ENCODE measurements around the gene PTPRZ1. TPM values are rescaled to one million over a fixed set of nuclear protein-coding genes. Genes with fewer than 3 reads are reported as not detected.
A peak's percentile ranks its signal among the peaks of the same experiment; 100 is the strongest.

Gene PTPRZ1
- polyA plus RNA-seq = 20.6 TPM
- long read RNA-seq, donor 1, partial matches to known transcripts = 0 of 1 reads
- long read RNA-seq, donor 1, other reads (novel, unspliced or antisense) = 0 of 1 reads
- long read RNA-seq, donor 2 = 0 reads
- long read RNA-seq, donor 3 = 0 reads
- long read RNA-seq, donor 4 = 0 reads
- long read RNA-seq, donor 5 = 0 reads
- long read RNA-seq, donor 6 = 0 reads
- long read RNA-seq, donor 7 = 0 reads
- long read RNA-seq, donor 8 = 0 reads
- long read RNA-seq, donor 9 = 0 reads
- long read RNA-seq, donor 10 = 0 reads
- long read RNA-seq, donor 11 = 0 reads

DNA sequence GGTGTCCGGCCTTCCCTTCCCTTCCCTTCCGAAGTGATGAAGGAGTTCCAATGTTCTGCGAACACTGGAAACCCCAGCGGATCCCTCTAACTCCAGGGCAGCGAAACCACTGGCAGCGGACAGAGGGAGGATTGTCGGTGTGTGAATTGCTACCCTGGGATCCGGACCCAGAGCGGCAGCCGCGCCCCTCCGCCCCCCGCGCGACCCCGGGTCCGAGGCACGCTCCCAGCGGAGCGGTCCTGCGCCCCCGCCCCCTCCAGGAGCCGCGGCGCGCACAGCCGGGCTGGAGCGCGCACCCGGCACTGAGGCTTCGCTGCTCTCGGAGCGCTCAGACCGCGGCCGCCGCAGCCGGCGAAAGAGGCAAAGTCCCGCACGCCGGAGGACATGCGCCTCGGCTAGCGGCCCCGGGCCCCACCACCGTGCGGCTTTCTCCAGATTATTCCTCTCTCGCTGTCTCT is at the start of gene PTPRZ1:
Gene PTPRZ1 (plus strand): TSS at position 331 of the 458 bp plus-strand sequence. CDS start 339 bp downstream, outside the sequence.
- Histone ChIP-seq H3K27me3 (ENCODE audit: control insufficient read depth, insufficient read depth, low read length) (peaks cover 54% of the 10 kb centered on the region), H3K4me1 (ENCODE audit: control insufficient read depth, insufficient read depth, low read length) (no peaks in the 10 kb centered on the region), H3K9me3 (ENCODE audit: control insufficient read depth, low read depth, low read length) (no peaks in the 10 kb centered on the region), H3K4me3 (ENCODE audit: low read length) (peak within 1 kb of the TSS; percentile 49), H3K36me3 (ENCODE audit: control insufficient read depth, insufficient read depth, low read length) (no peaks in the 10 kb centered on the region), H3K27ac (ENCODE audit: low read length) (no peak within 1 kb of the TSS)
- no CpG with 5 or more reads among the region's 49 CpGs for WGBS (ENCODE audit: insufficient coverage, low lambda C conversion rate)
- peak; percentile 29 to 69 for DNase-seq

DNA sequence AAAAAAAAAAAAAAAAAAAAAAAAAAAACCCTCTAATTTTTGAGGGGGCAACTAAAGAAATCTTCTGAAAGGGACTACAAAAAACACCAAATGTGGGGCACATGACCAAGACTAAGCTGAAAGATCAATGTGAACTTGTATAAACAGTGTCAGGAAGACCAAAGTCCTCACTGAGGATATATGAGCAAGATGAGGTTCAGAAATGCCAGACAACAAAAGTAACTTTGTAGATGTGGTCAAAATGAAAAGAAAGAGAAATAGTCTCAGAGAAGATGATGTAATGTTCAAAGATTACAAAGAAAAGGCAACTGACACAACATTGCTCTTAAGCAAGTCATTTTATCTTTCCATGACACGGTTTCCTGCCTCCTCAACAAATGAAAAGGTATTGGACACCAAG is 48.7 kb upstream of the PTPRZ1 start:
- DNase-seq = peak in 1 of 2 donors; percentile 23
- H3K27me3 ChIP-seq (ENCODE audit: control insufficient read depth, insufficient read depth, low read length) = no peaks in the 10 kb centered on the region
- no peaks in the 10 kb centered on the region for H3K36me3 ChIP-seq (ENCODE audit: control insufficient read depth, insufficient read depth, low read length)
- WGBS (ENCODE audit: insufficient coverage, low lambda C conversion rate) = no CpG with 5 or more reads among the region's 1 CpG
- no peak overlapping the region for H3K27ac ChIP-seq (ENCODE audit: low read length)
- H3K4me3 ChIP-seq (ENCODE audit: low read length) = no peak overlapping the region
- H3K9me3 ChIP-seq (ENCODE audit: control insufficient read depth, low read depth, low read length) = no peaks in the 10 kb centered on the region
- no peaks in the 10 kb centered on the region for H3K4me1 ChIP-seq (ENCODE audit: control insufficient read depth, insufficient read depth, low read length)

DNA sequence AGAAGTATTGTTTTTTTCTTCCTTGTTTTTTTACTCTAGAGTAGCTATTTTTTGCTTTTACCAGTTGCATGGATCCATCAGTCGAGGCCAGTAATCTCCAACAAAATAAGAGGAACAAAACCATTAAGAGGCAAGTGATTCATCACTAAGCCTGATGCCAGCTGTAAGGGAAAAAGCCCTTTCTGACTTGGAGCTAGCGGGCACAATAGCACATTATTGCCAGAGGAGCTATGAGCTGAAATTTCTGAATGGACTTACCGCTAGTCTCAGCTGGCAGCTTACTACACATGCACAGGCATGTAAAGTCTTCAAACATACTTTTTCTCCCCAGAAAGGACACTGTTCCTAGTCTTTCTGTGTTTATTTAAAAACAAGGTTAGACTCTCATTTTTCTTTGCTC is 41.6 kb upstream of the PTPRZ1 start:
- no peaks in the 10 kb centered on the region for H3K4me1 ChIP-seq (ENCODE audit: control insufficient read depth, insufficient read depth, low read length)
- H3K27me3 ChIP-seq (ENCODE audit: control insufficient read depth, insufficient read depth, low read length) = no peaks in the 10 kb centered on the region
- DNase-seq = no peak
- H3K9me3 ChIP-seq (ENCODE audit: control insufficient read depth, low read depth, low read length) = no peaks in the 10 kb centered on the region
- WGBS (ENCODE audit: insufficient coverage, low lambda C conversion rate) = no CpG with 5 or more reads among the region's 3 CpGs
- H3K27ac ChIP-seq (ENCODE audit: low read length) = no peak overlapping the region
- no peak overlapping the region for H3K4me3 ChIP-seq (ENCODE audit: low read length)
- H3K36me3 ChIP-seq (ENCODE audit: control insufficient read depth, insufficient read depth, low read length) = no peaks in the 10 kb centered on the region

DNA sequence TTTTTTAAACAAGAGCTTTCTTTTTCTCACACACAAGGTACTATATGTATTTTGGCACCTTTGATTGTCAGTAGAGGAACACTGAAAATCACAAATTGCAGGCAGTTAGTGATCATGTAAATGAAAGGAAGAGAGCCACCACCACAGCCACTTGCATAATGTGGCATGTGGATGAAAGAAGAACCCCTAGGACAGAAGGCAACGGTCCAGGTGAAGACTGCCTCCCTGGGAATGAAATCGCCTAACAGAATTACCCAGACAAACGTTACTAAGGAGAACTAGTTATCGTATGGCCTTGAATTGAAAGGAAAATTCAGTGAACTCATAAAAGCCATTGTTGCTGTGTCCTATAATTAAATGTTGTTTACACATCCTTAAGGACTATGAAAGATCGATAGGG is 41.2 kb upstream of the PTPRZ1 start:
- 28% methylated on average over 5 of the region's 5 CpGs for WGBS (ENCODE audit: insufficient coverage, low lambda C conversion rate)
- no peaks in the 10 kb centered on the region for H3K9me3 ChIP-seq (ENCODE audit: control insufficient read depth, low read depth, low read length)
- H3K36me3 ChIP-seq (ENCODE audit: control insufficient read depth, insufficient read depth, low read length) = no peaks in the 10 kb centered on the region
- DNase-seq = no peak
- no peak overlapping the region for H3K27ac ChIP-seq (ENCODE audit: low read length)
- no peaks in the 10 kb centered on the region for H3K4me1 ChIP-seq (ENCODE audit: control insufficient read depth, insufficient read depth, low read length)
- no peak overlapping the region for H3K4me3 ChIP-seq (ENCODE audit: low read length)
- no peaks in the 10 kb centered on the region for H3K27me3 ChIP-seq (ENCODE audit: control insufficient read depth, insufficient read depth, low read length)

DNA sequence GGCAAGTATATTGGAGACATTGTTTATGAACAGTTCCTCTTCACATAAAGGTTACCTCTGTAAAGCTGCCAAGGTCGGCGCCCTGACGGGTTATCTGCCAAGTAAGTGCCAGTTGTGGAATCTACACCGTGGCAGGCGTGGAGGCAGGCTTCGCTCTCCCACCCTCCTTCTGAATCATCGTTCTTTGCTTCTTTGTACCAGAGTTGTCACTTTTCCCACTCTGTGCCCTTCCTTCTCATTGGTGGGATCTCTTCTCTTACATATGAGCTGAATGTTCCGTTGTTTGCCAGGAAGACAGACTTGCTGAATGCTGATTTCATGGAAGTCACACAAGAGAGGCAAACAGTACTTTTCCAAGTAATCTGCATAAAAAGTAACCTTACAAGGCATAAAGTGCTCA is 40.6 kb upstream of the PTPRZ1 start:
- DNase-seq = no peak
- Histone ChIP-seq H3K4me3 (ENCODE audit: low read length) (no peak overlapping the region), H3K36me3 (ENCODE audit: control insufficient read depth, insufficient read depth, low read length) (no peaks in the 10 kb centered on the region), H3K9me3 (ENCODE audit: control insufficient read depth, low read depth, low read length) (no peaks in the 10 kb centered on the region), H3K4me1 (ENCODE audit: control insufficient read depth, insufficient read depth, low read length) (no peaks in the 10 kb centered on the region), H3K27ac (ENCODE audit: low read length) (no peak overlapping the region), H3K27me3 (ENCODE audit: control insufficient read depth, insufficient read depth, low read length) (no peaks in the 10 kb centered on the region)
- WGBS (ENCODE audit: insufficient coverage, low lambda C conversion rate) = 90% methylated on average over 2 of the region's 8 CpGs

DNA sequence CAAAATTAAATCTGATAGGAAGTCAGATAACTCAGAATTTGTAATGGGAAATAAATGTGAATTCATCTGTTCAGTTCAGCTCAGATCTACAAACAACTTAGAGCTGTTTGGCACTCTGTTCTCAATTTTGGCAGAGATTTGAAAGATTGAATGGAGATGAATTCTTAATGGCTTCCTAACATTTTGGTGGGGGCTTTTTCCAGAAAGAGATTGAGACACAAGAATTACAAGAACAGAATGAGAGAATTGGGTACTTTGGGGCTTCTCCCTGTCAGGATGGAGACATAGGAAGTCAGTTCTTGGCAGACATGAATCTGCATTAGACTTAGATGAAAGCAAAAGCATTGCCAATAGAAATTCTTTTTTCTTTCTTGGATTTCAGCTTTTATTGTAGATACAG is 39.0 kb upstream of the PTPRZ1 start:
- Histone ChIP-seq H3K36me3 (ENCODE audit: control insufficient read depth, insufficient read depth, low read length) (no peaks in the 10 kb centered on the region), H3K4me3 (ENCODE audit: low read length) (no peak overlapping the region), H3K4me1 (ENCODE audit: control insufficient read depth, insufficient read depth, low read length) (no peaks in the 10 kb centered on the region), H3K27ac (ENCODE audit: low read length) (no peak overlapping the region), H3K9me3 (ENCODE audit: control insufficient read depth, low read depth, low read length) (no peaks in the 10 kb centered on the region), H3K27me3 (ENCODE audit: control insufficient read depth, insufficient read depth, low read length) (no peaks in the 10 kb centered on the region)
- DNase-seq = no peak

DNA sequence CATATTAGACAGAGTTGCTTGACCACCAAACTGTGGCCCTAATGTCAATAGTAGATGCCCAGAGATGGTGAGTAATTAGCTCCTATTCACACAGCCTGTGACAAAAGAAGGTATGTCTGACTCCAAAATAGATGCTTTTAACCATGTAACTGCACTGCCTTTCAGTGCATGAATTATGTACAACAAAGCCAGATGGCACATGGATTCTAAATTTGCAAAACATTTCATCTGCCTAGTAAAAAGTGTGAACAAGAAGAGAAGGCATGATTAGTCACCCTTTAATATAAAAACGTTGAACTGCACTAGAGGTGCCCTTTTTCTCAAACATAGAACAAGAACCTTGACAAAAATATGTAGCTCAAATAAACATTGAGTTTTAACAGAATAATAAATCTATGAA is 35.5 kb upstream of the PTPRZ1 start:
- Histone ChIP-seq H3K27ac (ENCODE audit: low read length) (no peak overlapping the region), H3K27me3 (ENCODE audit: control insufficient read depth, insufficient read depth, low read length) (no peaks in the 10 kb centered on the region), H3K9me3 (ENCODE audit: control insufficient read depth, low read depth, low read length) (no peaks in the 10 kb centered on the region), H3K4me1 (ENCODE audit: control insufficient read depth, insufficient read depth, low read length) (no peaks in the 10 kb centered on the region), H3K4me3 (ENCODE audit: low read length) (no peak overlapping the region), H3K36me3 (ENCODE audit: control insufficient read depth, insufficient read depth, low read length) (no peaks in the 10 kb centered on the region)
- WGBS (ENCODE audit: insufficient coverage, low lambda C conversion rate) = 60% methylated on average over 1 of the region's 1 CpG
- DNase-seq = no peak

DNA sequence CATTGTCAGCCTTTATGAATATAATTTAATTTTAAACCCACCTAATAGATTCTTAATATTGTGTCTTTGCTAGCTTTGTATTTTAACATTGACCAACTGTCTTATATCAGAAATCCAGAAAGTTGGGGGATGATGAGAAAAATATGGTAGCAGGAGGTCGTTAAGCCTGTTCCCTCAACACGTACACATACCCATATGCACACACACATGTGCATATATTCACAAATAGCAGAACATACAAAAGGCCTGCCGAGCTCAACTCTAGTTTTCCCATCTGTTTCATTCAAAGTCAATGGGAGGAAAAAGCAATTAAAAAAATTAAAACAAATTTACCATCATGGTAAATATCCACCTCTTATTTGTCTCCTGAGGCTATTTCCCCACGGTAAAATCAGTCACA is 25.9 kb upstream of the PTPRZ1 start:
- no peak for DNase-seq
- Histone ChIP-seq H3K27ac (ENCODE audit: low read length) (no peak overlapping the region), H3K9me3 (ENCODE audit: control insufficient read depth, low read depth, low read length) (no peaks in the 10 kb centered on the region), H3K27me3 (ENCODE audit: control insufficient read depth, insufficient read depth, low read length) (no peaks in the 10 kb centered on the region), H3K4me1 (ENCODE audit: control insufficient read depth, insufficient read depth, low read length) (no peaks in the 10 kb centered on the region), H3K36me3 (ENCODE audit: control insufficient read depth, insufficient read depth, low read length) (no peaks in the 10 kb centered on the region), H3K4me3 (ENCODE audit: low read length) (no peak overlapping the region)
- 93% methylated on average over 2 of the region's 4 CpGs for WGBS (ENCODE audit: insufficient coverage, low lambda C conversion rate)

DNA sequence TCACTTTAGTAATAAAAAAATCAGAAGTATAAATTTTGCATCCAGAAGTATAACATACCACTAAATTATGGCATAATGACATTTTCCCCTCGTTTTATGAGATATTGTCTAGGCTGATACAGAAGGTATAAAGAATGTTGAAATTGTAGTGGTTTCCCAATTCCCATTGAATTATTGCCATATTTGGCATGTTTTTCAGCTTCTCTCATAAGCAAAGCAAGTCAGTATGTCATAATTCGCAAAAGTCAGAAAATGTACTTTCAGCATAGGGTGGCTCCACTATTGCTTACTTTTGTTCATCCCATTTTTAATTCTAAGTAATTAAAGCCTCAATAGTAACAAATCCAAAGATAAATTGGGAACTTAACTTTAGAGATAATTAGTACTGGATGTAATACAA is 19.7 kb upstream of the PTPRZ1 start:
- Histone ChIP-seq H3K9me3 (ENCODE audit: control insufficient read depth, low read depth, low read length) (no peaks in the 10 kb centered on the region), H3K4me1 (ENCODE audit: control insufficient read depth, insufficient read depth, low read length) (no peaks in the 10 kb centered on the region), H3K27ac (ENCODE audit: low read length) (no peak overlapping the region), H3K27me3 (ENCODE audit: control insufficient read depth, insufficient read depth, low read length) (no peaks in the 10 kb centered on the region), H3K36me3 (ENCODE audit: control insufficient read depth, insufficient read depth, low read length) (no peaks in the 10 kb centered on the region), H3K4me3 (ENCODE audit: low read length) (no peak overlapping the region)
- no peak for DNase-seq
- no CpG with 5 or more reads among the region's 2 CpGs for WGBS (ENCODE audit: insufficient coverage, low lambda C conversion rate)

DNA sequence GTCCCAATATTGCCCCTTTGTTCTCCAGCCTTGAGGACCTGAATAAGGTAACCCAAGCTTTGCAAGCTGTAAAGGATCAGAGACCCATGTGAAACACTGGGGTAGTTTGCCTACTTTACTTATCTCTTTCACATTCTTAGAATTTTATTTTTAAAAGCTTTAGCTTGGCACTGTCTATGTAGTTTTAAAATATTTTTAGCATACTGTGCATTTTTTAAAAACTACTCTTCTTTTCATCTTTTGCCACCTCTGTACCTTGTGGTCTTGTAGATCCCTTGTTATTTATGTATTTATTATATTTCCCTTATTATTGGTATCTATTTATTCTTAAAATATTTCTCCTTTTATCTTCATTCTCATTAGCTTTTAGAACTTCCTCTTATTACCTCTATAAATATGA is 12.0 kb upstream of the PTPRZ1 start:
- no peak overlapping the region for H3K27ac ChIP-seq (ENCODE audit: low read length)
- H3K4me3 ChIP-seq (ENCODE audit: low read length) = no peak overlapping the region
- no peaks in the 10 kb centered on the region for H3K9me3 ChIP-seq (ENCODE audit: control insufficient read depth, low read depth, low read length)
- H3K4me1 ChIP-seq (ENCODE audit: control insufficient read depth, insufficient read depth, low read length) = no peaks in the 10 kb centered on the region
- peaks cover 6% of the 10 kb centered on the region for H3K27me3 ChIP-seq (ENCODE audit: control insufficient read depth, insufficient read depth, low read length)
- no peak for DNase-seq
- no peaks in the 10 kb centered on the region for H3K36me3 ChIP-seq (ENCODE audit: control insufficient read depth, insufficient read depth, low read length)

DNA sequence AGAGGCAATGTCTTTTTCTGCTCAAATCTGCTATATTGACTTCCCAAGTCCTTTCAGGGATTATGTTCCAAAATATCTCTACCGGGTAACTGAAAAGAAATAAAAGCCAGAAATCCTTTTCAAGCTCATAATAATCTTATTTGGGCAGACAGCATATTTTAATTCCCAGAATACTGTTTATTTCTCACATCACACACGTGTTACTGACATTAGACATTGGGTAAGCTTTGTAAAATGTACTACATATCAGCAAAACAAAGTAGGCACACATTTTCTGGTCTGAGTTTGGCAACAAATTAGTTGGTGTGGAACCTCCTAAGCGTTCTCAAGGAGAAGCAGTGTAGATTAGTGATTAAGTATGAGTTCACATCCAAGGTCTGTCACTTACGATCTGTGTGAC is 10.4 kb upstream of the PTPRZ1 start:
- Histone ChIP-seq H3K27ac (ENCODE audit: low read length) (no peak overlapping the region), H3K4me3 (ENCODE audit: low read length) (no peak overlapping the region), H3K36me3 (ENCODE audit: control insufficient read depth, insufficient read depth, low read length) (no peaks in the 10 kb centered on the region), H3K9me3 (ENCODE audit: control insufficient read depth, low read depth, low read length) (no peaks in the 10 kb centered on the region), H3K4me1 (ENCODE audit: control insufficient read depth, insufficient read depth, low read length) (no peaks in the 10 kb centered on the region), H3K27me3 (ENCODE audit: control insufficient read depth, insufficient read depth, low read length) (peaks cover 6% of the 10 kb centered on the region)
- 89% methylated on average over 4 of the region's 4 CpGs for WGBS (ENCODE audit: insufficient coverage, low lambda C conversion rate)
- no peak for DNase-seq
